Aorta (tissue), 5 donors: ENCODE measurements around the gene AGBL1. TPM values are rescaled to one million over a fixed set of nuclear protein-coding genes. Genes with fewer than 3 reads are reported as not detected.

Source experiments
- ATAC-seq: fragments of 200-7000 bp; cut with Tn5 transposase; one replicate; pipeline ENCODE4 v1.9.1; 2022; ENCODE audit warnings: moderate library complexity; ENCODE audit not compliant: low FRiP score
- DNase-seq, 2 donors: peaks; one replicate each; pipeline ENCODE4 v3.0.0-alpha.2; 2020
- H3K27ac ChIP-seq, 2 donors: one replicate each; pipeline ENCODE4 v1.5.1; 2013; ENCODE audit warnings: low read length in 2 of 2, mild to moderate bottlenecking in 2 of 2, moderate library complexity in 2 of 2, control low read depth in 1 of 2, inconsistent platforms in 1 of 2, low read depth in 1 of 2
- H3K27me3 ChIP-seq, 2 donors: one replicate each; pipeline ENCODE4 v1.6.1; 2013; ENCODE audit warnings: control low read depth in 1 of 2, low read length in 1 of 2, mild to moderate bottlenecking in 1 of 2, moderate library complexity in 1 of 2; ENCODE audit not compliant: insufficient read depth in 2 of 2, control insufficient read depth in 1 of 2
- H3K36me3 ChIP-seq, 2 donors: one replicate each; pipeline ENCODE4 v1.6.1; 2013; ENCODE audit warnings: control low read depth in 1 of 2, low read length in 1 of 2, mild to moderate bottlenecking in 1 of 2; ENCODE audit not compliant: insufficient read depth in 2 of 2, control insufficient read depth in 1 of 2
- H3K4me1 ChIP-seq, 2 donors: one replicate each; pipeline ENCODE4 v1.6.1; 2013; ENCODE audit warnings: low read length in 2 of 2, control low read depth in 1 of 2, mild to moderate bottlenecking in 1 of 2, moderate library complexity in 1 of 2; ENCODE audit not compliant: insufficient read depth in 2 of 2, control insufficient read depth in 1 of 2
- H3K4me3 ChIP-seq, 2 donors: one replicate each; pipeline ENCODE4 v1.5.1; 2013; ENCODE audit warnings: low read length in 2 of 2, control low read depth in 1 of 2, mild to moderate bottlenecking in 1 of 2
- H3K9me3 ChIP-seq: one replicate; pipeline ENCODE4 v1.6.1; 2013; ENCODE audit warnings: mild to moderate bottlenecking, low read length; ENCODE audit not compliant: control insufficient read depth
- WGBS, 2 donors: extraction: QIAGEN DNeasy Blood & Tissue Kit; methylation state at CpG; one replicate each; pipeline ENCODE4 v1.1.7; 2013; 5-methylcytosine and 5-hydroxymethylcytosine counted together
- intact Hi-C, 2 donors: fragments of 100-400 bp; cut with DNase I; formaldehyde crosslinking; loops; one replicate each; pipeline versions ENCODE4 v1.14.2 to v1.15.0; 2022
- polyA plus RNA-seq, 2 donors: library from polyadenylated mRNA; stranded (reverse); fragments of 200-250 nt; gene quantifications; one replicate each; pipeline ENCODE4 v1.2.3, GENCODE V29; 2013
- total RNA-seq, 2 donors: library from RNA; stranded (reverse); fragmentation: NEBNext Ultra II Directional; extraction: Animal tissue kit (Norgen Biotek cat#: 25700); gene quantifications; one replicate each; pipeline ENCODE4 v1.2.1, GENCODE V29; 2021
- donor health status: healthy with polysubstance abuse.
- donor health status: Bipolar disorder and iron deficiency.
- donor health status: DM: no; HTN: no; CAD: no.
- donor health status: DM: no; HTN: no; CAD: no.
- donor health status: DM: yes; HTN: yes; CAD: no.

AGBL1 gene
- total and polyA plus RNA-seq, 4 donors = 0.21 TPM; not detected in 3

DNA sequence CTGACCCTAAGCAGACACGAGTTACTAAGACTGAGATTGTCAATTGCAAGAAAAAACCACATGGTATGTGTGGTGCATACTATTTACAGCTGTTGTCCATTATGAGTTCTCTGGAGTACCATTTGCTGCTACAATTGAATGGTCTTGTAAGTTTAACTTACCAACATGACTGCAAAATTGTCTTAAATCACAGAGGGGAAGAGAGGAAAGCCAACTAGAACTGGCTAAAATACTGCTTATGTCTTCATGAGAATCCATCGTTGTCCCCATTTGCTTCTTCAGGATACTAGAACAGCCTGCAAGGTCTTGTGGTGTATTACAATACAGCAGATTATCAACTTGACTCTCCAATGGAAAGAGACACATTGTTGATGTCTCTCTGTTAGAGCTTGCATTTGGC is 313.2 kb downstream of the AGBL1 start:
- Histone ChIP-seq H3K36me3 (no peaks in the 10 kb centered on the region), H3K4me1 (no peaks in the 10 kb centered on the region), H3K27me3 (no peaks in the 10 kb centered on the region), H3K4me3 (no peak overlapping the region), H3K27ac (no peak overlapping the region), H3K9me3 (no peaks in the 10 kb centered on the region)
- intact Hi-C loops = no loop called here
- no peak for DNase-seq
- WGBS, 2 donors = 39 to 57% methylated on average over 2 of the region's 2 CpGs
- ATAC-seq = no peak

DNA sequence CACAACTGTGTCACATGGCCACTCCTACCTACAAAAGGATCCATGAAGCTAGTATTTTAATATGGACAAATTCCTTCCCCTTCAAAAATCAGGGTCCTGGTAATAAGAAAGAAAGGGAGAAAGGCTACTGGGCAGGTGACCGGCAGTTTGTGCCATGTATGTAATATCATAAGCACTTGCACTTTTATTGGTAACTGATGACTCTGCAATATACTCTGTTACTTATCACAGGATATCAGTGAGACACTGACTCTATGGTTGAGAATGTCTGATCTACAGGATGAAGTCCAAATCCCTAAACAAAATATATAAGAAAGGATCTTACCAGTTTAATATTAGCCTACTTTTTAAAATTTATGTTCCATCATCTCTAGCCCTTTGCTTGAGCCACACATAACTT is 315.2 kb downstream of the AGBL1 start:
- DNase-seq (no peak), ATAC-seq (no peak)
- Histone ChIP-seq H3K4me3 (no peak overlapping the region), H3K36me3 (no peaks in the 10 kb centered on the region), H3K27me3 (no peaks in the 10 kb centered on the region), H3K9me3 (no peaks in the 10 kb centered on the region), H3K4me1 (no peaks in the 10 kb centered on the region), H3K27ac (no peak overlapping the region)
- 93 to 94% methylated on average over 1 of the region's 1 CpG for WGBS, 2 donors
- intact Hi-C loops = no loop called here

DNA sequence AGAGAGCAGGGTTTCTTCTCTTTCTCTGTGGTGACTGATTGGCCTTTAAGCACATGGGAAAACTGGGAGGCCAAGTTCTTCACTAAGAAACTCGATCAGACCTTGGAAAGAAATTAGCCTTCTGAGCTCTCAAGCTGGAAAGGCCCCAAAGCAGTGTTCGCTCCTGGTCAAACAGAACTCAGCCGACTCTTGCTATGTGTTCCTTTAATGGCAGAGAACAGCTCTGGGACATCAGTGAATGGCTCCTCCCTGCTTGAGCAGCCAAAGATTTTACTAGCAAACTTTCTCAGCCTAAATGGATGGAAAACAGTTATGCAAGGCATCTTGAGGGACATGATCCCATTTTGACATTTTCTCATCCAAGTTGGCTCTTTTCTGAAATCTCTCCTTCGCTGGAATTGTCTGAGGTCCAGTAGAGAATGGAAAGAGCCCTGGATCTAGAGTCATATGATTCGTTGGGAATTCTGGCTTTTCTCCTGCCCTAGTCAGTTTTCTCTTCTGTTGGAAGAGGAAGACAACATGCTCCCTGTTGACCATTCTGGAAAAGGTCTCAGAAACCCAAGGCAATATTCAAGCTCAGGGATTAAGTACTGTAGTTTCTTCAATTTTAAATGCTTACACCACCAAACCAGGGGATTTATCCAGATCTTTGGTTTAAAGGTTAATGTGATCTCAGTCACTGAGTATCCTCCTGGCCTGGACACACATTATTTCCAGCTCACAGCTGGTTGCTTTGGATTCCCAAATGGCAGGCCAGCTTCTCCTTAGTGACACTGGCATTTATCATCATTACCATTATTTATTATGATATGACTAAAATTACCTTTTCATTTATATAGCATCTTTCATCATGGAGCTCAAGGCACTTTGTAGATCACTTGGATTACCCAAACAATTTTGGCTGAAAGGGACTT is 319.6 kb downstream of the AGBL1 start:
- no peak overlapping the region for H3K27ac ChIP-seq
- no peaks in the 10 kb centered on the region for H3K36me3 ChIP-seq
- no peaks in the 10 kb centered on the region for H3K9me3 ChIP-seq
- no peak overlapping the region for H3K4me3 ChIP-seq
- WGBS, 2 donors = 51 to 57% methylated on average over 5 of the region's 5 CpGs
- DNase-seq = peak in 1 of 2 donors; percentile 53
- no peaks in the 10 kb centered on the region for H3K27me3 ChIP-seq
- intact Hi-C loops = no loop called here
- ATAC-seq = peak; percentile 89
- H3K4me1 ChIP-seq = no peaks in the 10 kb centered on the region

DNA sequence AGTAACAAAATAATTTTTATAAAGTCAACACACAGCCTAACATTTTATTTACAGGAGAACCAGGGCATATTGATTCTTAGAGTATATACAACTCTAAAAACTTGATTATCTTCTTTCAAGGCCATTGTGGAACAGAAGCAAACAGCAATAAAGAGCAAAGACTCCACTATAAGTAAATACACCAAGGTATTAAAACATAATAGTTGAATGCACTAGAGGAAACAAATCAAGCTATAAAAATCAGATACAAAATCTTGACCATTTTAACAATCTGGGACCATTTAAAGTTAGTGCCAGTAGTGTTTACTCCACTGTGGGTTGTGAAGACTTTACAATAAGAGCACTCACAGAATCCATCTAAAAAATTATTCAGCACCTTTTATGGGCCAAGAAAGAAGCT is 323.6 kb downstream of the AGBL1 start:
- no peak overlapping the region for H3K27ac ChIP-seq
- no peak for ATAC-seq

DNA sequence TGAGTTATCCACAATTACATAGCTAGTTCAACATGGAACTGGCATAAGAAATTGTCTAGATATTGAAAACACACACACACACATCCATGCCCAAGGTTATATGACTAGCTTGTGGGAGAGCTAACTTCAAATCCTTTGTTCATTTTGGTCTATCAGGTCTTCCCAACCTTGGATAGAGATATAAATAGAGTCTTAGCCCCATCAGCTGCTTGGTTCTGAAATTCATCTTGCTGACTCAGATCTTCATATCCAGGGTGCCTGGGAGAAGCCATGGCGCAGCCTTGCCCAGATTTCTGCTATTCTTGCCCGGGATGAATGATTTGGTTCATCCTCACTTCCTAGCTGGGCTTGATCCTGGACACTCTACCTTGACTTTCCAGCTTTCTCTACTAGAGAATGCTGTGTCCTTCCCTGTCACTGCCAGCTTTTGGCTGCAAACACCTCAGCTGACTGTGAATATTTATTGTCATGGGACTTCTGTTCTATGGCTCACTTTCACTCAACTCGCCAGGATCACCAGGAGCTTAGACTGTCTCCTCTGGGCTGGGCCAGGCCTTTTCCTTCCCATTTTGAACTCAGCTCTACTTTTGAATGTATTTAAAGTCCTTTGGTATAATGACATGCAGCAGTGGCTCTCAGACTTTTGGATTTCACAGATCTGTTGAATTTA is 324.4 kb downstream of the AGBL1 start:
- 79 to 82% methylated on average over 3 of the region's 3 CpGs for WGBS, 2 donors
- no peaks in the 10 kb centered on the region for H3K9me3 ChIP-seq
- H3K27ac ChIP-seq = no peak overlapping the region
- DNase-seq (no peak), ATAC-seq (no peak)
- H3K27me3 ChIP-seq = no peaks in the 10 kb centered on the region
- H3K4me1 ChIP-seq = no peaks in the 10 kb centered on the region
- no peaks in the 10 kb centered on the region for H3K36me3 ChIP-seq
- H3K4me3 ChIP-seq = no peak overlapping the region
- intact Hi-C loops = no loop called here

More for the DNA sequence above, 323.6 kb downstream of the AGBL1 start:
- Histone ChIP-seq H3K27me3 (no peaks in the 10 kb centered on the region), H3K4me3 (no peak overlapping the region), H3K9me3 (no peaks in the 10 kb centered on the region), H3K4me1 (no peaks in the 10 kb centered on the region), H3K36me3 (no peaks in the 10 kb centered on the region)
- intact Hi-C loops = no loop called here
- no peak for DNase-seq

GRCh38 chr15:86408261-86408660 is 328.6 kb downstream of the AGBL1 start:
- H3K27ac ChIP-seq = no peak overlapping the region
- no peak overlapping the region for H3K4me3 ChIP-seq
- H3K9me3 ChIP-seq = no peaks in the 10 kb centered on the region
- no peaks in the 10 kb centered on the region for H3K27me3 ChIP-seq
- DNase-seq (no peak), ATAC-seq (no peak)
- H3K36me3 ChIP-seq = no peaks in the 10 kb centered on the region
- WGBS, 2 donors = 78 to 84% methylated on average over 3 of the region's 3 CpGs
- intact Hi-C loops = no loop called here
- H3K4me1 ChIP-seq = no peaks in the 10 kb centered on the region

DNA sequence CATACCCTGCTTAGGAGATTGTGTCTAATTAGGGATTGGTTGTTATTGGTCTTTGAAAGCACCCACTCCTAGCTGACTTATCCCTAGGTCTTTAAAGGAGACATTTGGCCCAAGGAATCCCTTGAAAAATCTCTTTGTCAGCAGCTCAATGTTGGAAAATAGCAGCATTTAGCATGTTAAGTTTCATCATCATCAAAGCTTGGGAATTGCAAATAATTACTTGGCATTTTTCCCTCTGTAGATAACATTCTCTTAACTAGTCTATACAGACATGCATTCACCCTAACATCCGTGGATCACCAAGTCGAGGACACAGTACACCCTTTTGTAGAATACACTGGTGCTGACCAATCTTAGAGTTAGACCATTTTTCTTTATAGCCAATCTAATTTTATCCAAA is 332.2 kb downstream of the AGBL1 start:
- intact Hi-C loops = no loop called here
- WGBS, 2 donors = 62 to 64% methylated on average over 2 of the region's 2 CpGs

DNA sequence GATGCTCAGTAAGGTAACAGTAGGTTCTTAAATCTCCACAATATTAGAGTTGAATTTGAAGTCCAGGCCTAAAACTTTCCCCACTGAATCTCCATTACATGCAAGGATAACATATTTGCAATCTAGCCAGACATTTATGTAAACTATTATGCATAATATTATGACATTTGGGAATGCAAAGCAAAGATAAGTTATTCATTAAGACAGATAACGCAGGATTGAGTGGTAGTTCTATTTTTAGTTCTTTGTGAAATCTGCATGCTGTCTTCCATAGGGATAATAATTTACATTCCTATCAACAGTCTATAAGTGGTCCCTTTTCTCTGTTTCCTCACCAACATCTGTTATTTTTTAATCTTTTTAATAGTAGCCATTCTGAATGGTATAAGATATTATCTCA is 333.5 kb downstream of the AGBL1 start:
- ATAC-seq (no peak), DNase-seq (no peak)
- no peak overlapping the region for H3K27ac ChIP-seq
- no peaks in the 10 kb centered on the region for H3K36me3 ChIP-seq
- no peak overlapping the region for H3K4me3 ChIP-seq
- no peaks in the 10 kb centered on the region for H3K27me3 ChIP-seq
- 8 to 13% methylated on average over 1 of the region's 1 CpG for WGBS, 2 donors
- intact Hi-C loops = no loop called here
- H3K4me1 ChIP-seq = no peaks in the 10 kb centered on the region
- H3K9me3 ChIP-seq = no peaks in the 10 kb centered on the region

More for the DNA sequence above, 332.2 kb downstream of the AGBL1 start:
- H3K9me3 ChIP-seq = no peaks in the 10 kb centered on the region
- no peak for ATAC-seq
- H3K4me1 ChIP-seq = no peaks in the 10 kb centered on the region
- no peak overlapping the region for H3K4me3 ChIP-seq
- no peak overlapping the region for H3K27ac ChIP-seq
- DNase-seq = no peak
- no peaks in the 10 kb centered on the region for H3K36me3 ChIP-seq
- H3K27me3 ChIP-seq = no peaks in the 10 kb centered on the region

DNA sequence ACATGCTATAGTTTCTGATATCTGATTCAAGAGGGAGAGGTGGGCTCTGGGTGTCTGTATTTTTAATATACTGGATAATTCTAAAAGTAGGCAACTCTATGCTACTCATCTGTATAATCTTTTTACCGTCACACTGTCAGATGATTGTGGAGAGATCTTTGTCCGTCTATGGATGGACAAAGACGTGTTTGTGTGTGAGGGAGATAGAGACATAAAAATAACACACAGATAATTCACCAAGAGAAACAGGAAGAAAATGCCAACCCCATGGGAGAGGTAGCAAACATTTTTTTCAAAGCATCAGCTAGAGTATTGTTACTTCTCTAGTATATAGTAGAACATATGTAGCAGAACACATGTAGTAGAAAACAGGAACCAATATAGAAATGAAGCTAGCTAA is 346.1 kb downstream of the AGBL1 start:
- H3K4me3 ChIP-seq = no peak overlapping the region
- H3K4me1 ChIP-seq = no peaks in the 10 kb centered on the region
- ATAC-seq (no peak), DNase-seq (no peak)
- 82 to 86% methylated on average over 3 of the region's 3 CpGs for WGBS, 2 donors
- intact Hi-C loops = no loop called here
- no peak overlapping the region for H3K27ac ChIP-seq
- H3K27me3 ChIP-seq = no peaks in the 10 kb centered on the region
- H3K36me3 ChIP-seq = no peaks in the 10 kb centered on the region
- H3K9me3 ChIP-seq = no peaks in the 10 kb centered on the region
